ENCODE results near the gene SRGAP1.
"Not testable (repeated sequence)": the region's sequence is repeated elsewhere in the genome, so short reads cannot be mapped to it uniquely, and the experiment has no call there.

Gene SRGAP1

DNA sequence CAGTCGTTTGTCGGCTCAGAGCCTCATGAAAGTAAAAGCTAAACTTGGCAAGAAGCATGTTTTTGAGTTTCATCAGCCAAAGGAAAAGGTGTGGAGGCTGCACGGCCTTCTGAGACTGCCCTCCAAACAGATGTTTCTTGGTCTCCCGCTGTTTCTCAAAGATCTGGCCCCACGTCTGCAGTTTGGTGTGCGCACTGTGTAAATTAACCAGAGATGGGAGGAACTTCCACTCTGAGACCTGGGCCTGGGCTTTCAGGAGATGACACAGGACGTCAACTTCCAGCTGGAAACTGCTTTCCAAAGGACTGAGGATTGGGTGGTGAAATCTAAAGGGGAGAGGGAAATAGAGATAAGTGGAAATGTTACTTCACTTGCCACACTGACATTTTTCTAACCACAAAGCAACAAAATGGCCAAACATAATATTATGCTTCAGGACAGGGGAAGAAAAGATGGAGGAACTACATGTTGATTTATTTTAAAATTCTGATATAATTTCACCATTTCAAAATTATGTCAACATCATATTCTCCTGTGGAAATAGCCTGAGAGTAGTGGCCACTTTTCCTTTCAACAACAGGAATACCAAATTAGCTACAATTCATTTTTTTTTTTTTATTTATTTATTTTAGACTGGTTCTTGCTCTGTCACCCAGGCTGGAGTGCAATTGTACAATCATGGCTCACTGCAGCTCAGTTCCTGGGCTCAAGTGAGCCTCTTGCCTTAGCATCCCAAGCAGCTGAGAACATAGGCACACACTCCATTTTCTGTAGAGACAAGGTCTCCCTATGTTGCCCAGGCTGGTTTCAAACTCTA is 350.0 kb downstream of the SRGAP1 start:
- DNase-seq = no peak

DNA sequence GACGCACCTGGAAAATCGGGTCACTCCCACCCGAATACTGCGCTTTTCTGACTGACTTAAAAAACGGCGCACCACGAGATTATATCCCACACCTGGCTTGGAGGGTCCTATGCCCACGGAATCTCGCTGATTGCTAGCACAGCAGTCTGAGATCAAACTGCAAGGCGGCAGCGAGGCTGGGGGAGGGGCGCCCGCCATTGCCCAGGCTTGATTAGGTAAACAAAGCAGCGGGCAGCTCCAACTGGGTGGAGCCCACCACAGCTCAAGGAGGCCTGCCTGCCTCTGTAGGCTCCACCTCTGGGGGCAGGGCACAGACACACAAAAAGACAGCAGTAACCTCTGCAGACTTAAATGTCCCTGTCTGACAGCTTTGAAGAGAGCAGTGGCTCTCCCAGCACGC is 351.3 kb downstream of the SRGAP1 start:
- DNase-seq = not testable (repeated sequence)

DNA sequence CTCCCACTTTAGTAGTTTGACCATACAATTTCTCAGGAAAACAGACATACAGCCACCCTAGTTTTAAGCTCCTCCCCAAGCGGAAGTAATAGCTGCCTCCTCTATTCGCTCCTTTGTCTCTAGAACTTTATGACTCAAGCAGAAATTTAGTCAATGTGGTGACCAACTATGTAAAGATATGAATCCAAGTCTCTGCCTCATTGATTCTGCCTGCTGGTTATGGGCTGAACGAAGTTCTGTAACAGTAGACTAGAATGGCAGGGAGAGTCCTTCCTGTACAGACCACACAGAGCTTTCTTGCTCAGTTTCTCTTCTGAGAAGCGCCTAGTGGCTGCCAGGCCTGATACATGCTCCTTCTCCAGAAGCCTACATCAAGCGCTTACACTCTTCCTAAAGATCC is 358.5 kb downstream of the SRGAP1 start:
- no peak for DNase-seq

DNA sequence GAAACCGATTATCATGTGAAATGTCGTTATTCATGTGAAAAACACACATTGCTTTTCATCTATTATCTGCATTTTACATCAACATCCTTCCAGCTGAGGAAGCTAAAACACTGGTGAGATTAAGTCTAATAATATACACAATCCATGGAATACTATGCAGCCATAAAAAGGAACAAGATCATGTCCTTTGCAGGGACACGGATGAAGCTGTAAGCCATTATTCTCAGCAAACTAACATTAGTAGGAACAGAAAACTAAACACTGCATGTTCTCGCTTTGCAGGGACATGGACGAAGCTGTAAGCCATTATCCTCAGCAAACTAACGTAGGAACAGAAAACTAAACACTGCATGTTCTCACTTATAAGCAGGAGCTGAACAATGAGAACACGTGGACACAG is 359.3 kb downstream of the SRGAP1 start:
- no peak for DNase-seq

DNA sequence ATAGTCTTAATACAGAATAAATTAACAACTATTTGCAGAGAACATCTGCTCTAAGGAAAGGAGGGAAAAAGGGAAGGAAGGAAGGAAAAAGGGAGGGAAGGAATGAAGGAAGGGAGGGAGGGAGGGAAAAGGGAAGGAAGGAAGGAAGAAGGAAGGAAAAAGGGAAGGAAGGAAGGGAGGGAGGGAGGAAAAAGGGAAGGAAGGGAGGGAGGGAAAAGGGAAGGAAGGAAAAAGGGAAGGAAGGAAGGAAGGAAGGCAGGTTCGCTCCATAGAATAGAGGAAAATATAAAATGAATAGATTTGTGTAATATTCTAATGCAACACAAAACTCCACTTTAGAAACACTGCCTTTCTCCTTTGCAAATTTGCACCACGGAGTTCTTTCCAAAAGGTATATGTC is 361.0 kb downstream of the SRGAP1 start:
- no peak for DNase-seq

DNA sequence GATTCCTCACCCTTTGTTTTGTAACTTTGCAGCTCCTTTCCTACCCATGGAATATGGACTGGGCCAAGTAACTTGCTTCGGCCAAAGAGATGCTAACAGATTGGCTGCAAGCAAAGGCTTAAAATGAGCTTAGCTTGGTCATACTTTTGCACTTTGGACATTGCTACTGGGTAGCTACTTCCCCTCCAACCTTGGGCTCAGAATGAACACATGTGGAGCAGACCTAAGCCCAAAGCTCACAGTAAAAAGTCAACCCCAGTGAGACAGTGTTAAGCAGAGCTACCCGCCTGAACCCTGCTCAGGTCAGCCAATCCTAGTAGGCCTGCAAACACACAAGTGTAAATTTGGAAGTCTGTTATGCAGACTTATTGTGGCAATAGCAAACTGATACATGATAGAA is 363.0 kb downstream of the SRGAP1 start:
- no peak for DNase-seq
